Measurements from ENCODE around the gene BOK.

DNA sequence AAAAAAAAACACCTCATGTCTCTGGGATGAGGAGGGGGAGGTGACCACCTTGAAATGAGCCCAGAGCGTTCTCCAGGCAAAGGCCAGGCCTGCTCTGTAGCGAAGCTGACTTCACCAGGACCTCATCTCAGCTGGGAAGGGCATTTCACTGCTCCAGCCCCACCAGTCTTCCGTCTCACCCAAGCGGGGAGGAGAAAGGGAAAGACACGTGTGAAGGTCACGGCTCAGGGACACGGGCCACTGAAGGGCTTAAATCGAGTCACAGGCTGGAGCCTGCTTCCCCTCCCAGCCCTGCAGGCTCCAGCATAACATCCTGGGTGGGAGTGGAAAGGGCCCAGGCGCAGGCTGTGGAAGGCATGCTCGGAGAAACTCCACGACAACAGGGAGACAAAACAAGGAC is 60.3 kb downstream of the BOK start:
- TF ChIP-seq YY1 (IDR thresholded peaks at IDR 0.05; ENCODE audit: insufficient read depth, insufficient read length) (no peak), ZNF274 (IDR thresholded peaks at IDR 0.05; ENCODE audit: low read depth, low read length) (no peak)
